GM18907 (cell line): ENCODE data around the gene SNIP1.
"Not testable (repeated sequence)": the region's sequence is repeated elsewhere in the genome, so short reads cannot be mapped to it uniquely, and the experiment has no call there.

Experiments
- ATAC-seq: cut with Tn5 transposase; IDR thresholded peaks from one replicate; pipeline ENCODE4 v1.9.1; 2021; ENCODE audit warnings: mild to moderate bottlenecking, moderate library complexity; ENCODE audit not compliant: unreplicated experiment

Gene SNIP1

GRCh38 chr1:37514350-37515184 is 39.5 kb downstream of the SNIP1 start, which contains the start of gene MEAF6:
Gene MEAF6, minus strand, starts transcription at chr1:37514766. Its CDS starts 20 bp downstream, at chr1:37514746.
- ATAC-seq = peak; percentile 82

GRCh38 chr1:37513795-37514349 is 40.2 kb downstream of the SNIP1 start:
- ATAC-seq = peak; percentile 29

GRCh38 chr1:37509181-37509580 is 44.9 kb downstream of the SNIP1 start:
- ATAC-seq = no peak

- ATAC-seq = no peak
Observed at GRCh38 chr1:37506740-37507139, 47.4 kb downstream of the SNIP1 start.

- ATAC-seq = not testable (repeated sequence)
Observed at GRCh38 chr1:37502791-37503190, 51.3 kb downstream of the SNIP1 start.

- no peak for ATAC-seq
Observed at GRCh38 chr1:37502104-37502503, 52.0 kb downstream of the SNIP1 start.

- no peak for ATAC-seq
Observed at GRCh38 chr1:37501661-37502060, 52.4 kb downstream of the SNIP1 start.

- no peak for ATAC-seq
Observed at GRCh38 chr1:37498872-37499617, 55.0 kb downstream of the SNIP1 start.

- no peak for ATAC-seq
Observed at GRCh38 chr1:37497832-37498231, 56.3 kb downstream of the SNIP1 start.

- ATAC-seq = no peak
Observed at GRCh38 chr1:37495875-37496274, 58.2 kb downstream of the SNIP1 start.

GRCh38 chr1:37493336-37494098 is 60.6 kb downstream of the SNIP1 start:
- ATAC-seq = no peak

- ATAC-seq = no peak
Observed at GRCh38 chr1:37487619-37487984, 66.5 kb downstream of the SNIP1 start.

- no peak for ATAC-seq
Observed at GRCh38 chr1:37486680-37487618, 67.1 kb downstream of the SNIP1 start.

GRCh38 chr1:37485902-37486679 is 68.0 kb downstream of the SNIP1 start:
- no peak for ATAC-seq
